K562 (cell line): ENCODE results near the gene IGLL1. TPM values are rescaled to one million over a fixed set of nuclear protein-coding genes. Genes with fewer than 3 reads are reported as not detected.

Experiments
- ATAC-seq: fragments of 200-7000 bp; cut with Tn5 transposase; 3 replicates; pipeline ENCODE4 v1.9.1; 2020; ENCODE audit warnings: moderate library complexity
- BruUV-seq: library from RNA; stranded (reverse); fragments of 400-500 nt; replicated peaks from 2 replicates; lab custom pipeline; 2021; lab: Mats Ljungman, UMichigan
- CTCF ChIA-PET: fragments of 300-600 bp; formaldehyde crosslinking; extraction: SDS; loops from one replicate; lab custom pipeline; 2021; ENCODE audit warnings: low intra/inter-chr PET ratio; lab: Yijun Ruan, JAX
- POLR2A ChIA-PET: fragments of 300-600, 350-650 bp; sonication (Branson Sonifier 250); formaldehyde crosslinking; extraction: SDS; loops from one replicate; lab custom pipeline; 2021; ENCODE audit warnings: antibody characterized with exemption, inconsistent platforms; lab: Yijun Ruan, JAX
- DNase-seq, 4 experiments: peaks; one replicate each; pipeline versions ENCODE4 v3.0.0 to v3.0.0-alpha.2; 2011 to 2018; ENCODE audit warnings: low spot score in 3 of 4, mixed read lengths in 3 of 4; ENCODE audit errors: extremely low read depth in 1 of 4
- FAIRE-seq: peaks from 2 replicates; lab custom pipeline; 2011; peaks lifted over from hg19 to GRCh38; lab: Jason Lieb, UNC
- H2AFZ ChIP-seq: 2 replicates; pipeline ENCODE4 v1.6.0; 2011; ENCODE audit warnings: low read depth, low read length, control low read depth, inconsistent platforms
- H3K27ac ChIP-seq: fragments of 200-600 bp; 3 replicates; pipeline ENCODE4 v1.8.0; 2011; ENCODE audit warnings: low read depth, mild to moderate bottlenecking, control low read depth, inconsistent platforms, low read length, moderate library complexity, mixed read lengths; ENCODE audit errors: extremely low read depth
- H3K27me3 ChIP-seq, 2 experiments: fragments of 300-600 bp in 1 of 2; 2 replicates in 1 of 2; 3 replicates in 1 of 2; pipeline versions ENCODE4 v1.6.0 to v1.8.0; 2011; ENCODE audit warnings: inconsistent platforms in 2 of 2, low read length in 2 of 2, mild to moderate bottlenecking in 1 of 2, mixed read lengths in 1 of 2, moderate library complexity in 1 of 2; ENCODE audit not compliant: control insufficient read depth in 2 of 2, insufficient read depth in 2 of 2
- H3K36me3 ChIP-seq: fragments of 300-600 bp; 3 replicates; pipeline ENCODE4 v1.8.0; 2011; ENCODE audit warnings: mild to moderate bottlenecking, low read length, inconsistent platforms; ENCODE audit not compliant: control insufficient read depth, insufficient read depth
- H3K4me1 ChIP-seq, 2 experiments: fragments of 200-600 bp in 1 of 2; replicated peaks in 1 of 2; 2 replicates in 1 of 2; 3 replicates in 1 of 2; pipeline versions ENCODE4 v1.5.1 to v1.8.0; 2011; ENCODE audit warnings: inconsistent platforms in 2 of 2, low read length in 2 of 2, mild to moderate bottlenecking in 1 of 2, mixed read lengths in 1 of 2, moderate library complexity in 1 of 2; ENCODE audit not compliant: control insufficient read depth in 2 of 2, insufficient read depth in 2 of 2
- H3K4me2 ChIP-seq: 2 replicates; pipeline ENCODE4 v1.6.1; 2011; ENCODE audit warnings: low read length, control low read depth, inconsistent platforms, mixed read lengths; ENCODE audit not compliant: insufficient read depth
- H3K4me3 ChIP-seq: fragments of 200-600 bp; sonication (generic), shearing (Covaris generic); 2 replicates; pipeline ENCODE4 v1.5.1; 2016; ENCODE audit warnings: control low read depth, inconsistent platforms
- H3K79me2 ChIP-seq: fragments of 200-600 bp; 3 replicates; pipeline ENCODE4 v1.8.0; 2011; ENCODE audit warnings: low read length, inconsistent platforms; ENCODE audit not compliant: control insufficient read depth, insufficient read depth
- H3K9ac ChIP-seq, 2 experiments: 2 replicates each; pipeline versions ENCODE4 v1.6.0 to v1.6.1; 2011; ENCODE audit warnings: low read depth in 2 of 2, low read length in 2 of 2, control low read depth in 1 of 2, inconsistent platforms in 1 of 2, mild to moderate bottlenecking in 1 of 2, mixed read lengths in 1 of 2; ENCODE audit not compliant: insufficient read depth in 1 of 2
- H3K9me1 ChIP-seq: one replicate; pipeline ENCODE4 v1.6.0; 2011; ENCODE audit warnings: inconsistent platforms, mild to moderate bottlenecking, low read length, moderate library complexity; ENCODE audit not compliant: control insufficient read depth, insufficient read depth
- H3K9me3 ChIP-seq: replicated peaks from 2 replicates; pipeline ENCODE4 v1.5.1; 2011; ENCODE audit warnings: low read depth, low read length, inconsistent platforms; ENCODE audit not compliant: control insufficient read depth, insufficient read depth
- H4K20me1 ChIP-seq: replicated peaks from 2 replicates; pipeline ENCODE4 v1.6.1; 2011; ENCODE audit warnings: low read length, inconsistent platforms, mixed read lengths; ENCODE audit not compliant: control insufficient read depth, insufficient read depth
- CC2D1A ChIP-seq: fragments of 450-650 bp; IDR thresholded peaks from 2 replicates; pipeline ENCODE4 v1.6.1; 2017; ENCODE audit warnings: mild to moderate bottlenecking
- RBM25 ChIP-seq: fragments of 200-400 bp; formaldehyde crosslinking; IDR thresholded peaks from 2 replicates; pipeline ENCODE4 v1.6.1; 2018; ENCODE audit warnings: low read length, low read depth, moderate library complexity; ENCODE audit not compliant: severe bottlenecking
- RCOR1 ChIP-seq, 2 experiments: IDR thresholded peaks; 2 replicates each; pipeline ENCODE4 v1.6.1; 2012; ENCODE audit warnings: low read depth in 2 of 2, low read length in 2 of 2, borderline replicate concordance in 1 of 2, improper control_type of control experiment in 1 of 2
- TAF1 ChIP-seq: IDR thresholded peaks from 2 replicates; pipeline ENCODE4 v1.6.1; 2011; ENCODE audit warnings: mild to moderate bottlenecking, low read length, moderate library complexity; ENCODE audit not compliant: insufficient read depth, control insufficient read depth, severe bottlenecking; ENCODE audit errors: extremely low read depth
- TFAM ChIP-seq: fragments of 250-450 bp; sonication (Bioruptor Pico); conservative IDR thresholded peaks from 2 replicates; pipeline ENCODE4 v1.5.0; 2021; ENCODE audit warnings: mild to moderate bottlenecking, moderate library complexity
- ZNF12 ChIP-seq: sonication (generic); formaldehyde crosslinking; IDR thresholded peaks from 2 replicates; pipeline ENCODE4 v1.4.0; 2020; ENCODE audit warnings: mild to moderate bottlenecking, missing genetic modification reagents
- ZNF239 ChIP-seq: fragments of 250-450 bp; sonication (Bioruptor Pico); IDR thresholded peaks from 2 replicates; pipeline ENCODE4 v1.4.0; 2020; ENCODE audit warnings: mild to moderate bottlenecking
- WGBS: fragments of 100-300 bp; shearing (Covaris generic); methylation state at CpG from one replicate; pipeline ENCODE4 v1.1.6; 2016; ENCODE audit warnings: low coverage, mixed read lengths; ENCODE audit not compliant: insufficient coverage; ENCODE audit errors: missing lambda C conversion rate; 5-methylcytosine and 5-hydroxymethylcytosine counted together
- in situ Hi-C: fragments of 300-500 bp; cut with MboI; formaldehyde crosslinking; loops from 4 replicates; pipeline ENCODE4 v1.15.0; 2018; ENCODE audit warnings: inconsistent platforms, mixed read lengths
- intact Hi-C: fragments of 100-400 bp; cut with micrococcal nuclease; formaldehyde crosslinking; loops from 2 replicates; pipeline ENCODE4 v1.14.2; 2022
- polyA plus RNA-seq, 8 experiments: library from polyadenylated mRNA; depleted of rRNA in 4 of 8; stranded (reverse) in 5 of 8; unstranded in 3 of 8; fragments of >200 nt; fragmentation: Nextera tagmentation in 2 of 8; fragmentation: Illumina TruSeq in 1 of 8; extraction: Ambion mirVana in 2 of 8; extraction: Trizol in 1 of 8; gene quantifications; 2 replicates each; pipeline versions ENCODE4 v1.2.1 to v1.2.3, GENCODE V29; 2011 to 2014; ENCODE audit warnings: inconsistent platforms in 1 of 8, missing spikeins in 1 of 8
- total RNA-seq, 7 experiments: library from RNA; depleted of rRNA in 6 of 7; stranded (reverse); fragments of >200 nt in 6 of 7; fragmentation: Illumina TruSeq in 2 of 7; extraction: Trizol in 2 of 7; gene quantifications; 2 replicates each; pipeline versions ENCODE4 v1.2.1 to v1.2.3, GENCODE V29; 2011 to 2021; ENCODE audit warnings: low replicate concordance in 1 of 7
- TF ChIP-seq, protein P1 (sequence below), 2 experiments: fragments of 450-650 bp; IDR thresholded peaks; 2 replicates each; pipeline ENCODE4 v1.6.1; 2016; ENCODE audit warnings: mild to moderate bottlenecking in 2 of 2, borderline replicate concordance in 1 of 2, low read depth in 1 of 2, moderate library complexity in 1 of 2
- TF ChIP-seq, protein P2 (sequence below): fragments of 250-450 bp; sonication (Bioruptor Pico); IDR thresholded peaks from 2 replicates; pipeline ENCODE4 v1.4.0; 2020; ENCODE audit warnings: borderline replicate concordance

IGLL1 gene
- total and polyA plus RNA-seq, 9 of the 15 experiments (the other 6 are each of a cell fraction or from before 2014, with no cell fraction given), result 0.10 to 0.32 (median 0.20) TPM; not detected in 6

DNA sequence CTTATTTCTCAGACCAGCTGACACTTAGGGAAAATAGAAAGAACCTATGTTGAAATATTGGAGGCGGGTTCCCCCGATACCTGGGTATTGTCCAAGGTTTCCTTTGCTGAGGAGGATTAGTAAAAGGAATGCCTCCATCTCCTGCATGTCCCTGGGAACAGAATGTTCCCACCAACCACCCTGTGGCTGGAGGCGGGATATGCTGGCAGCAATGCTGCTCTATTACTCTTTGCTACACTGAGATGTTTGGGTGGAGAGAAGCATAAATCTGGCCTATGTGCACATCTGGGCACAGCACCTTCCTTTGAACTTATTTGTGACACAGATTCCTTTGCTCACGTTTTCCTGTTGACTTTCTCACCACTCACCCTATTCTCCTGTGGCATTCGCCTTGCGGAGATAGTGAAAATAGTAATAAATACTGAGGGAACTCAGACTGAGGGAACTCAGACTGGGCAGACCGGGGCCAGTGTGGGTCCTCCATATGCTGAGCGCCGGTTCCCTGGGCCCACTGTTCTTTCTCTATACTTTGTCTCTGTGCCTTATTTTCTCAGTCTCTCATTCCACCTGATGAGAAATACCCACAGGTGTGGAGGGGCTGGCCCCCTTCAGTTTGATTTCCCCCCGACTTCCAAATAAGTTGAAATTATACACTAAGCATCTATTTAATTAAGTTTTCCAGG, 32.1 kb downstream of the IGLL1 start:
- H3K9me3 ChIP-seq, result no peaks in the 10 kb centered on the region
- ATAC-seq (no peak), FAIRE-seq (no peak), DNase-seq (no peak)
- no peaks in the 10 kb centered on the region for H3K9me1 ChIP-seq
- no peaks in the 10 kb centered on the region for H4K20me1 ChIP-seq
- H3K27me3 ChIP-seq, result no peaks in the 10 kb centered on the region
- H3K27ac ChIP-seq, result no peak overlapping the region
- no TSS peak for BruUV-seq
- H3K4me2 ChIP-seq, result no peak overlapping the region
- intact Hi-C loops (no loop called here), in situ Hi-C loops (loop anchor here (10.0 kb wide), 1 partner anchor 47 kb away; no protein-coding TSS in a partner anchor)
- ChIA-PET POLR2A (no interaction called here), CTCF (no interaction called here)
- TF ChIP-seq, protein P1, sequence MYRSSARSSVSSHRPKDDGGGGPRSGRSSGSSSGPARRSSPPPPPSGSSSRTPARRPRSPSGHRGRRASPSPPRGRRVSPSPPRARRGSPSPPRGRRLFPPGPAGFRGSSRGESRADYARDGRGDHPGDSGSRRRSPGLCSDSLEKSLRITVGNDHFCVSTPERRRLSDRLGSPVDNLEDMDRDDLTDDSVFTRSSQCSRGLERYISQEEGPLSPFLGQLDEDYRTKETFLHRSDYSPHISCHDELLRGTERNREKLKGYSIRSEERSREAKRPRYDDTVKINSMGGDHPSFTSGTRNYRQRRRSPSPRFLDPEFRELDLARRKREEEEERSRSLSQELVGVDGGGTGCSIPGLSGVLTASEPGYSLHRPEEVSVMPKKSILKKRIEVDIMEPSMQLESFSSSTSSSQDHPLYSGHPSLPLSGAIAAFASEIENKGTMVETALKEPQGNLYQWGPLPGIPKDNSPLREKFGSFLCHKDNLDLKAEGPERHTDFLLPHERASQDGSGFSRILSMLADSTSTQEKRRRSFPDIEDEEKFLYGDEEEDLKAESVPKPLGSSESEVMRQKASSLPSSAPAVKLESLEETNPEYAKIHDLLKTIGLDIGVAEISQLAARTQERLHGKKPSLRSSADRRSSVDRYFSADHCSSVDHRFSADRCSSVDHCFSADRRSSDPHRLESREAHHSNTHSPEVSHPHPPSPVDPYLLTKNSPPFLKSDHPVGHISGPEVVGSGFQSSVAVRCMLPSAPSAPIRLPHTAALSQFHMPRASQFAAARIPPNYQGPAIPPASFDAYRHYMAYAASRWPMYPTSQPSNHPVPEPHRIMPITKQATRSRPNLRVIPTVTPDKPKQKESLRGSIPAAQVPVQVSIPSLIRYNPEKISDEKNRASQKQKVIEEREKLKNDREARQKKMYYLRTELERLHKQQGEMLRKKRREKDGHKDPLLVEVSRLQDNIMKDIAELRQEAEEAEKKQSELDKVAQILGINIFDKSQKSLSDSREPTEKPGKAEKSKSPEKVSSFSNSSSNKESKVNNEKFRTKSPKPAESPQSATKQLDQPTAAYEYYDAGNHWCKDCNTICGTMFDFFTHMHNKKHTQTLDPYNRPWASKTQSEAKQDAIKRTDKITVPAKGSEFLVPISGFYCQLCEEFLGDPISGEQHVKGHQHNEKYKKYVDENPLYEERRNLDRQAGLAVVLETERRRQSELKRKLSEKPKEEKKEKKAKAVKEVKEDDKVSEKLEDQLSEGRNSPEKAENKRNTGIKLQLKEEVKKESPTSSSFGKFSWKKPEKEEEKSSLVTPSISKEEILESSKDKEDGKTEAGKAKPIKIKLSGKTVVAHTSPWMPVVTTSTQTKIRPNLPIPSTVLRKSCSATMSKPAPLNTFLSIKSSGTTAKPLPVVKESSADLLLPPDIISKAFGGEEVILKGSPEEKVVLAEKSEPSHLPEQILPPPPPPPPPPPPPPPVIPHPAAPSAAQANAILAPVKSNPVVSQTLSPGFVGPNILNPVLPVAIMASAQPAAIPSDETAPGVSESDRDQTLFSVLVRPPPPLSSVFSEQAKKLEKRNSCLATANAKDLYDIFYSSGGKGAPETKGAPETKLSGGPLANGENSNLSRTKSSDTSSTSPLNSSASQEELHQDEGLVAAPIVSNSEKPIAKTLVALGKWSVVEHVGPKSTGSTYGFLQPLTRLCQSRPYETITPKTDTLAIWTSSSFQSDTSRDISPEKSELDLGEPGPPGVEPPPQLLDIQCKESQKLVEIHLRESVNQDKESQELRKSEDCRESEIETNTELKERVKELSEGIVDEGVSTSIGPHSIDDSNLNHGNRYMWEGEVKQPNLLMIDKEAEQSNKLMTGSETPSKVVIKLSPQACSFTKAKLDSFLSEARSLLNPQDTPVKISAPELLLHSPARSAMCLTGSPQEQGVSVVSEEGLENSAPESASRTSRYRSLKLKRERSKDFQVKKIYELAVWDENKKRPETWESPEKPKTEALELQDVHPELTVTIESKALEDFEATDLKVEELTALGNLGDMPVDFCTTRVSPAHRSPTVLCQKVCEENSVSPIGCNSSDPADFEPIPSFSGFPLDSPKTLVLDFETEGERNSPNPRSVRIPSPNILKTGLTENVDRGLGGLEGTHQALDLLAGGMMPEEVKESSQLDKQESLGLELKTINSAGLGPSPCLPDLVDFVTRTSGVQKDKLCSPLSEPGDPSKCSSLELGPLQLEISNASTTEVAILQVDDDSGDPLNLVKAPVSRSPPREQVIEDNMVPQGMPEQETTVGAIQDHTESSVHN (IDR thresholded peaks at IDR 0.05; ENCODE audit: borderline replicate concordance in 1 of 2, low read depth in 1 of 2), result no peak
- TF ChIP-seq CC2D1A (no peak), TFAM (CRISPR knock-in tag) (no peak), ZNF239 (CRISPR knock-in tag) (no peak), ZNF12 (CRISPR knock-in tag) (no peak), RBM25 (no peak), RCOR1 (IDR thresholded peaks at IDR 0.05; ENCODE audit: borderline replicate concordance in 1 of 2, low read depth in 2 of 2, low read length in 2 of 2) (no peak), TAF1 (no peak)
- TF ChIP-seq, protein P2, sequence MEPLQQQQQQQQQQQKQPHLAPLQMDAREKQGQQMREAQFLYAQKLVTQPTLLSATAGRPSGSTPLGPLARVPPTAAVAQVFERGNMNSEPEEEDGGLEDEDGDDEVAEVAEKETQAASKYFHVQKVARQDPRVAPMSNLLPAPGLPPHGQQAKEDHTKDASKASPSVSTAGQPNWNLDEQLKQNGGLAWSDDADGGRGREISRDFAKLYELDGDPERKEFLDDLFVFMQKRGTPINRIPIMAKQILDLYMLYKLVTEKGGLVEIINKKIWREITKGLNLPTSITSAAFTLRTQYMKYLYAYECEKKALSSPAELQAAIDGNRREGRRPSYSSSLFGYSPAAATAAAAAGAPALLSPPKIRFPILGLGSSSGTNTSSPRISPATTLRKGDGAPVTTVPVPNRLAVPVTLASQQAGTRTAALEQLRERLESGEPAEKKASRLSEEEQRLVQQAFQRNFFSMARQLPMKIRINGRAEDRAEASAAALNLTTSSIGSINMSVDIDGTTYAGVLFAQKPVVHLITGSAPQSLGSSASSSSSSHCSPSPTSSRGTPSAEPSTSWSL (CRISPR knock-in tag), result no peak
- H3K36me3 ChIP-seq, result no peaks in the 10 kb centered on the region
- H2AFZ ChIP-seq, result no peak overlapping the region
- under 1% methylated on average over 10 of the region's 10 CpGs for WGBS
- H3K4me3 ChIP-seq, result no peak overlapping the region
- no peaks in the 10 kb centered on the region for H3K79me2 ChIP-seq
- H3K9ac ChIP-seq, result no peak overlapping the region
- no peaks in the 10 kb centered on the region for H3K4me1 ChIP-seq
